Measurements from ENCODE around the gene EFCAB9. TPM values are rescaled to one million over a fixed set of nuclear protein-coding genes. Genes with fewer than 3 reads are reported as not detected.

The EFCAB9 gene
- total RNA-seq, 2 experiments from 2014 or later, result not detected

DNA sequence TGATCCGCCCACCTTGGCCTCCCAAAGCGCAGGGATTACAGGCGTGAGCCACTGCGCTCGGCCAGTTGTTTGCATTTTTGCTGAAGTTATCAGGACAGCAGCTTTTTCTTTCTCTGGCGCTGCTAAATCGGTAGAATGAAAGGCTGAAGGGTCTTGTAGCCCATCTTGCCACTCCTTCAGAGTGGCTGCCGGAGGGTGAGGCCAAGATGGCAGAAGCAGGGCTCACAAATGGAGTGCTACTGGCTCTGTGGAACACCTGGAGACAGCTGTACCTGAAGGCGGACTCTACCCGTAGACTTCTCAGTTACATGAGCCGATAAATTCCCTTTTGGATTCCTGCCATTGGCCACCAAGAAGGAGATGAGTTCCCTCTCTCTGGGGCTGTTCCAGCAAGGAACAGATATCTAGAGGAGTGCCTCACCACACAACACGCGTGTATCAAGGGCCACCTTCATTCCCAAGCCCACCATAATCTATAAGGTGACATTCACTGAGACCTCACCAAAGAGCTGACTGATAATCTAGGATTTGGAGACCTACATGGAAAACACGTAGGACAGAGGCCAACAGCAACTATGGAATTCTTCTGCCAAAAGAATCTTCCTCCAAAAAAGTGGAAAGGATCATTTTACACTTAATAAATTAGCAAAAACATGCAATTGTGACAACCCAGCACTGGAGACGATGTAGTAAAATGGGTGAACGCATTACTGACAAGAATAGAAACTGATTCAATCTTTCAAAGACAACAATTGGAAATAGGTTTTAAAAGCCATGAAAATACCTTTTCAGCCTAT, 27.7 kb upstream of the EFCAB9 start:
- Mint-ChIP-seq H3K36me3 (ENCODE audit: low read depth) (peaks cover 71% of the 10 kb centered on the region), H3K4me3 (no peak overlapping the region), H3K27ac (peak overlapping the region; percentile 34), H3K27me3 (ENCODE audit: low read depth) (no peaks in the 10 kb centered on the region), H3K4me1 (ENCODE audit: low read depth) (peaks cover 77% of the 10 kb centered on the region), H3K9me3 (ENCODE audit: insufficient read depth) (no peaks in the 10 kb centered on the region)
- ATAC-seq (no peak), DNase-seq (no peak)
- ChIA-PET CTCF (interaction anchor here (0.9 to 2.3 kb wide), 2 partner anchors 12 to 20 kb away, joined by 3 to 6 read pairs; no protein-coding TSS in a partner anchor), POLR2A (interaction anchor here (4.4 kb wide), 1 partner anchor 9 kb away, joined by 25 read pairs; no protein-coding TSS in a partner anchor)

DNA sequence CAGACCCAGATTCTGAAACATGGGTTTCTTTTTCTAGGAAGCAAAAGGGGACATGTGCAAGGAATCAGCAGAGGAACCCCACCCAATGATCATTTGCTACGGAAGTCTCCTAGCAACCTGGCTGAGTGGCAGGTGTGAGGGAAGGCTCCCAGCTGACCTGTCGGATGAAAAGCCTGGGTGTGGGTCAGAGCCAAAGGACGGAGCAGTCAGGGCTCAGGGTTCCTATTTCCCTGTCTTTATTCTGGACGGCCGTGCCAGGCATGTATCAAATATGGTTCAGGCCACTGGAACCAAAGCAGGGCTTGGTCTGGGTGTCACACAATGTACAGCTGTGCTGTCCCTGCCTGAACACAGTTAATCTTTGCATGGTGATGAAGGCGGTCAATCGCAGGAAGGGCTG, 26.1 kb upstream of the EFCAB9 start:
- ChIA-PET CTCF (no interaction called here), POLR2A (no interaction called here)
- Mint-ChIP-seq H3K4me1 (ENCODE audit: low read depth) (peaks cover 80% of the 10 kb centered on the region), H3K4me3 (no peak overlapping the region), H3K36me3 (ENCODE audit: low read depth) (peaks cover 71% of the 10 kb centered on the region), H3K27ac (peak overlapping the region; percentile 18), H3K27me3 (ENCODE audit: low read depth) (no peaks in the 10 kb centered on the region), H3K9me3 (ENCODE audit: insufficient read depth) (no peaks in the 10 kb centered on the region)
- no peak for DNase-seq
- ATAC-seq, result no peak

DNA sequence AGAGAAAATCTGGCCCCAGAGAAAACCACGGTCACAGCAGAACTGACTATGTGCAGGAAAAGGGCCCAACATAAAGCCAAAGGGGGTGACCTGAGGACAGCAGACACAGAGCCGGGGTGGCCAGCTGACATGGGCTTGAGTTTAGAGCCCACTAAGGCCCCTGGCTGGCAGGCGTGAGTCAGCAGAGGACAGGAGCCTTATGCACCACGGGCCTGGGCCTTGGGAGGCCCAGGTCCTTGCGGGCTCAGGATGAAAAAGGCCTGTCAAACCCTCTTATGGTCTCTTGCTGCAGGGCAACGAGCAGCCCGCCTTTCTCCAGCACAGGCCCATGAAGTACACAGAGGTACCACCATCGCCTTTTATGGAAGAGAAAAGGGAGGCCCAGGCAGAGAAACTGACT, 25.7 kb upstream of the EFCAB9 start:
- Mint-ChIP-seq H3K4me3 (no peak overlapping the region), H3K9me3 (ENCODE audit: insufficient read depth) (no peaks in the 10 kb centered on the region), H3K27ac (peak overlapping the region; percentile 63), H3K36me3 (ENCODE audit: low read depth) (peaks cover 70% of the 10 kb centered on the region), H3K27me3 (ENCODE audit: low read depth) (no peaks in the 10 kb centered on the region), H3K4me1 (ENCODE audit: low read depth) (peaks cover 80% of the 10 kb centered on the region)
- CTCF ChIA-PET, result no interaction called here
- ATAC-seq (no peak), DNase-seq (no peak)
- POLR2A ChIA-PET, result interaction anchor here (1.5 kb wide), 1 partner anchor 10 kb away, joined by 4 read pairs; no protein-coding TSS in a partner anchor

DNA sequence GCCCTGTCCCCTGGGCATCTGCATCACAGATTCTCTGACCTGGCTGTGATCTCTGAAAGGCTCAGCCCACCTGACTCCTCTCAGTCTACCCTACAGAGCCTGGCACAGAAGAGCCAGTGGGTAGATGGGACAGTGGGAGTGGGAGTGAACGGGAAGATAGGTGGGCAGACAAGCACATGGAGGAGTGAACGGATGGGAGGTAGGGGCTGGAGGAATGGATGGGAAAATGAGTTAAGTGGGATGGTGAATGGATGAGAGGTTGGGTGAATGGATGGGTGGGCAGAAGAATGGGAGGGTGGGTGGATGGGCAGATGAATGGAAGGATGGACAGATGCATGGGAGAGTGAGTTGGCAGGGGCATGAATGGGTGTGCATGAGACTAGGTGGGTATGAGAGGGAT, 24.8 kb upstream of the EFCAB9 start:
- no peaks in the 10 kb centered on the region for H3K27me3 Mint-ChIP-seq (ENCODE audit: low read depth)

DNA sequence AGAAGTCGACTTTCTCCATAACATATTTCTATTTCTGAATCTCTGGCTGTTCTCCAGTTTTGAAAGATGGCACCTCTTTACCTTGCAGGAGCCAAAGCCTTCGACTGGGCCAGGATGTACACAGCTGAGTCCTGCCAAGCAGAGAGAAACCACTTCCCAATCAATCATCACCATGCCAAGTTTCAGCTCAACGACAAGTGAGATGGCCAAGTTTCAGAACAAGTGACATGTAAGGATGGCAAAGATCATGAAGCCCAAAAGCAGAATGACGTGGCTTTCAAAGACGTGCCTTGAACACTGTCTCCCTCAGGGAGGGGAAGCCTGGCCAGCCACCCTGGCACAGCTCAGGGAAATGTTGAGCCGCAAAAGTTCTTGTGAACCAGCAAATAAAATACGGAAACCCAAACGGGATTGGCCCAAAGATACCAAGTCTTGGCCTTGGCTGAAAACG, 23.7 kb upstream of the EFCAB9 start:
- H3K36me3 Mint-ChIP-seq (ENCODE audit: low read depth), result peaks cover 79% of the 10 kb centered on the region
- ATAC-seq, result no peak
- peaks cover 88% of the 10 kb centered on the region for H3K4me1 Mint-ChIP-seq (ENCODE audit: low read depth)
- no peaks in the 10 kb centered on the region for H3K9me3 Mint-ChIP-seq (ENCODE audit: insufficient read depth)
- no peaks in the 10 kb centered on the region for H3K27me3 Mint-ChIP-seq (ENCODE audit: low read depth)
- peak overlapping the region; percentile 81 for H3K27ac Mint-ChIP-seq
- POLR2A ChIA-PET, result interaction anchor here (1.0 kb wide), 1 partner anchor 16 kb away, joined by 6 read pairs; no protein-coding TSS in a partner anchor
- CTCF ChIA-PET, result interaction anchor here (1.1 to 2.5 kb wide), 2 partner anchors 16 to 18 kb away, joined by 4 to 13 read pairs; partner anchors contain the start of gene STK10
- no peak for DNase-seq
- no peak overlapping the region for H3K4me3 Mint-ChIP-seq

More for the DNA sequence above, 24.8 kb upstream of the EFCAB9 start:
- Mint-ChIP-seq H3K4me1 (ENCODE audit: low read depth) (peaks cover 84% of the 10 kb centered on the region), H3K36me3 (ENCODE audit: low read depth) (peaks cover 74% of the 10 kb centered on the region), H3K4me3 (no peak overlapping the region), H3K9me3 (ENCODE audit: insufficient read depth) (no peaks in the 10 kb centered on the region), H3K27ac (peak overlapping the region; percentile 63)
- DNase-seq (no peak), ATAC-seq (no peak)
- ChIA-PET POLR2A (interaction anchor here (1.5 kb wide), 1 partner anchor 9 kb away, joined by 4 read pairs; no protein-coding TSS in a partner anchor), CTCF (interaction anchor here (1.1 to 2.5 kb wide), 2 partner anchors 17 to 19 kb away, joined by 4 to 13 read pairs; partner anchors contain the start of gene STK10)

DNA sequence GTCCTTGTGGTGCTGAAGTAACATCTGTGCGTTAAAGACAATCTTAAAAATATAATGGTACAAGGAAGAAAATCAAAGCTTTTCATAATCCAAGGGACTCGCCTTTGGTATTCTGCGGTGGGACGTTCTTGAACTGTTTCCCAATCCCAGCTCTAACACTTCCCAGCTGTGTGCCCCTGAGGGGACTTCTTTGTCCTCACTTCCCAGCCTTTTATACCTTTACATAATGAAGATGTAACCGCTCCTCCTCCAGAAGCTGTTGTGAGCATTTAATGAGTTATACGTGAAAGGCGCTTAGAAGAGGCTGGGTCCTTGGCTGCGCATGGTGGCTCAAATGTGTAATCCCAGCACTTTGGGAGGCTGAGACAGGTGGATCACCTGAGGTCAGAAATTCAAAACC, 22.9 kb upstream of the EFCAB9 start:
- H3K4me1 Mint-ChIP-seq (ENCODE audit: low read depth), result peaks cover 92% of the 10 kb centered on the region
- CTCF ChIA-PET, result interaction anchor here (2.5 kb wide), 1 partner anchor 17 kb away, joined by 13 read pairs; the partner anchor contains the start of gene STK10
- H3K4me3 Mint-ChIP-seq, result no peak overlapping the region
- H3K27ac Mint-ChIP-seq, result no peak overlapping the region
- H3K36me3 Mint-ChIP-seq (ENCODE audit: low read depth), result peaks cover 86% of the 10 kb centered on the region
- POLR2A ChIA-PET, result no interaction called here
- ATAC-seq, result no peak
- no peaks in the 10 kb centered on the region for H3K27me3 Mint-ChIP-seq (ENCODE audit: low read depth)
- DNase-seq, result no peak
- no peaks in the 10 kb centered on the region for H3K9me3 Mint-ChIP-seq (ENCODE audit: insufficient read depth)

DNA sequence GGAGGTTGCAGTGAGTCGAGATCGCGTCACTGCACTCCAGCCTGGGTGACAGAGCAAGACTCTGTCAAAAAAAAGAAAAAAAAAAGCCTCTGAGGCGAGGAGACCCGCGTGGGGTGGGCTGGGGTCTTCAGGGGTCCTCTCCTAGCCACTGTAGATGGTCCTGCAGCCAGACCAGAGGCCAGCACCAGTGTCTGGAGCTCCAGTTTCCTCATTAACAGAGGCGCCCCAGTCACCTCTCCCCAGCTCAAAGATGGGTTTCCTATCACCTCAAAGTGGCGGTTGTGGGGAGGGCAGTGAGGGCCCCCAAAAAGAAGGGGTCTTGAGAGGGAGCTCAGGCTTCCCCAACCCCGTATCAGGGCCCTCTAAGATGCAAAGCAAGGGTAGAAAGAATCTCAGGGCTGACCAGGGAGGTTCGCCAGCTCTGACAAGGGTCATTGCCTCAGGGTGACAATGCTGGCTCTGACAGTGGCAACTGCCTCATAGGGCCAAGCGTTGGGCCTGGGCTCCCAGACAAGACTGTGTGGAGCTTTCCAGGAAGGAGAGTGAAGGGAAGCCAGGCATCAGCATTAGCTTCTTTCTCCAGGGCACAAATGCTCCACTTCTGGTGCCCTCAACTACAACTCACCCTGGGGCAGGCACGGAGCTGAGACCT, 20.9 kb upstream of the EFCAB9 start:
- peaks cover 88% of the 10 kb centered on the region for H3K36me3 Mint-ChIP-seq (ENCODE audit: low read depth)
- peak overlapping the region; percentile 85 for H3K4me3 Mint-ChIP-seq
- peaks cover 96% of the 10 kb centered on the region for H3K4me1 Mint-ChIP-seq (ENCODE audit: low read depth)
- H3K27ac Mint-ChIP-seq, result peak overlapping the region; percentile 98
- CTCF ChIA-PET, result interaction anchor here (0.8 to 5.5 kb wide), 13 partner anchors 9 to 266 kb away, joined by 3 to 182 read pairs (median 6); partner anchors contain the start of genes STK10 and UBTD2
- H3K27me3 Mint-ChIP-seq (ENCODE audit: low read depth), result no peaks in the 10 kb centered on the region
- POLR2A ChIA-PET, result interaction anchor here (0.8 to 5.9 kb wide), 13 partner anchors 9 to 167 kb away, joined by 3 to 307 read pairs (median 8); partner anchors contain the start of genes FBXW11 and STK10
- H3K9me3 Mint-ChIP-seq (ENCODE audit: insufficient read depth), result no peaks in the 10 kb centered on the region
- no peak for ATAC-seq
- no peak for DNase-seq

DNA sequence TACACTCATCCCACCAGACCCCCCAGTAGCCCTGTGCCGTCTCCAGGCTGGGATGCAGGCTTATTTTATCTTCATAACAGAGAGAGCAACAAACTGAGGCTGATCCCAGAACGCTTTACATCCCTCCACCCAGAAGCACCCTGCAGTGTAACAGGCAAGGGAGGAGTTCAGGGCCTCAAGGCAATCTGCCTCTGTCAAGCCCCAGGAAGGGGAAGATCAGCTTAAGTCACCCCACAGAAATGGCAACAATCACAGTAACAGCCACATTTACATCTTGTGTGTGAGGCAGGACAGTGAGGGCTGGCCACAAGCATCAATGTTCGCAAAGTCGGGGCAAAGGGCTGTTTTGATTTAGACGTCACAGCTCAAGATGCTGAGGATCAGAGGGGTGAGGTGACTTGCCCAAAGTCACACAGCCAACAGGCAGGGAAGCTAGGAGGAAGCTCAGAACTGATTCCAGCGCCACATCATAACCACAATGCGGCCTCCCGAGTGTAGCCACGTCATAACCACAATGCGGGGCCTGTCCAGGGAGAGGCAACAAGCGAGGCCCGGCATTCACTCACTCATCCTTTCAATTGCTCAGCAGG, 20.3 kb upstream of the EFCAB9 start:
- H3K36me3 Mint-ChIP-seq (ENCODE audit: low read depth), result peaks cover 92% of the 10 kb centered on the region
- H3K9me3 Mint-ChIP-seq (ENCODE audit: insufficient read depth), result no peaks in the 10 kb centered on the region
- peak overlapping the region; percentile 85 for H3K4me3 Mint-ChIP-seq
- peak; percentile 84 for DNase-seq
- no peaks in the 10 kb centered on the region for H3K27me3 Mint-ChIP-seq (ENCODE audit: low read depth)
- peak; percentile 10 for ATAC-seq
- H3K4me1 Mint-ChIP-seq (ENCODE audit: low read depth), result peaks cover 96% of the 10 kb centered on the region
- ChIA-PET POLR2A (interaction anchor here (0.8 to 5.9 kb wide), 13 partner anchors 10 to 167 kb away, joined by 3 to 307 read pairs (median 9); partner anchors contain the start of genes FBXW11 and STK10), CTCF (interaction anchor here (0.8 to 5.5 kb wide), 18 partner anchors 9 to 262 kb away, joined by 3 to 182 read pairs (median 4); partner anchors contain the start of genes STK10 and UBTD2)
- H3K27ac Mint-ChIP-seq, result peak overlapping the region; percentile 98

DNA sequence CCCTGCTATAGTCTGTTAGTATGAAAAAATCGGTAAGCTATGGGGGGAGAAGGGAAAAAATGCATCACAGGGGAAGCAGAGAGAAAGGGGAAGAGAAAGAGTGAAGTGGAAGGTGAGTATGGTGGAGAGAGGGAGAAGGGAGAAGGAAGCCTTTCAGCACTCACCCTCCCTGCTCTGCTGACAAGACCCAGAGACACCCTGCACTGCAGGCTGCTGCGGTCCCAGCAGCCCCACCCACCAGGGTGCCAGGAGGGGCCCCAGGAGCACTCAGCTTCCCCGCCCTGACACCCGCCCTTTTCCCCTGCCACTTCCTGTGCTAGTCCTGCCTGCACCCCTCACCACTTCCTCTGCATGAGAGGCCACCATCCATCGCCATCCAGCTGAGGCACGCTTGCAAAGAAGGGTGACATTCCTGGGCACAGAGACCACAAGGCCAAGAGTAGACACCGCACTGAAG, 18.7 kb upstream of the EFCAB9 start:
- Mint-ChIP-seq H3K36me3 (ENCODE audit: low read depth) (peaks cover 88% of the 10 kb centered on the region), H3K4me1 (ENCODE audit: low read depth) (peaks cover 96% of the 10 kb centered on the region), H3K9me3 (ENCODE audit: insufficient read depth) (no peaks in the 10 kb centered on the region), H3K4me3 (peak overlapping the region; percentile 85), H3K27ac (peak overlapping the region; percentile 98), H3K27me3 (ENCODE audit: low read depth) (no peaks in the 10 kb centered on the region)
- ChIA-PET CTCF (interaction anchor here (0.8 to 5.5 kb wide), 12 partner anchors 11 to 118 kb away, joined by 3 to 182 read pairs (median 5); partner anchors contain the start of genes STK10 and UBTD2), POLR2A (interaction anchor here (0.6 to 5.9 kb wide), 21 partner anchors 10 to 835 kb away, joined by 3 to 307 read pairs (median 6); partner anchors contain the start of genes FBXW11 and STK10)
- DNase-seq (peak; percentile 97), ATAC-seq (peak; percentile 78)

DNA sequence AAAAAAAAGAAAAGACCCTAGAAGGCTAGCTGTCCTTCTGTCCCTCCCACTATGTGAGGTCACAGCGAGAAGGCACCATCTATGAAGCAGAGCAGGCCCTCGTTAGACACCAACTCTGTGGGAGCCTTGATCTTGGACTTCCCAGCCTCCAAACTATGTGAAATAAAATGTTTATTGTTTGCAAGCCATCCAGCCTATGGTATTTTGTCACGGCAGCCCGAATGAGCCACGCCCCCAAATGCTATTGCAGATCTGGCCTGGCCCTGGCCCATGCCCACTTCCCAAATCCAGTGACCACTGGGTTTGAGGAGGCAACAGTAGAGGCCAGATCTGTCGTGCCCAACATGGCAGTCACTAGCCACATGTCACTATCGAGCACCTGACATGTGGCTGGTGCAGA, 16.8 kb upstream of the EFCAB9 start:
- peak overlapping the region; percentile 85 for H3K4me3 Mint-ChIP-seq
- no peaks in the 10 kb centered on the region for H3K9me3 Mint-ChIP-seq (ENCODE audit: insufficient read depth)
- ChIA-PET CTCF (interaction anchor here (5.5 kb wide), 1 partner anchor 10 kb away, joined by 182 read pairs; the partner anchor contains the start of gene STK10), POLR2A (interaction anchor here (4.3 to 5.9 kb wide), 2 partner anchors 9 to 13 kb away, joined by 25 to 307 read pairs; partner anchors contain the start of gene STK10)
- H3K27ac Mint-ChIP-seq, result peak overlapping the region; percentile 98
- ATAC-seq (no peak), DNase-seq (no peak)
- H3K27me3 Mint-ChIP-seq (ENCODE audit: low read depth), result no peaks in the 10 kb centered on the region
- H3K4me1 Mint-ChIP-seq (ENCODE audit: low read depth), result peaks cover 92% of the 10 kb centered on the region
- peaks cover 86% of the 10 kb centered on the region for H3K36me3 Mint-ChIP-seq (ENCODE audit: low read depth)
